Urinary bladder (tissue), 4 donors: ENCODE measurements around the gene HSPA12A. TPM values are rescaled to one million over a fixed set of nuclear protein-coding genes. Genes with fewer than 3 reads are reported as not detected.
A peak's percentile ranks its signal among the peaks of the same experiment; 100 is the strongest.

Source experiments
- DNase-seq: peaks from one replicate; pipeline ENCODE4 v3.0.0-alpha.2; 2015; ENCODE audit errors: extremely low spot score
- H3K27ac ChIP-seq: one replicate; pipeline ENCODE4 v1.5.1; 2013; ENCODE audit warnings: low read depth, mild to moderate bottlenecking, moderate library complexity
- H3K36me3 ChIP-seq: one replicate; pipeline ENCODE4 v1.6.1; 2013; ENCODE audit warnings: mild to moderate bottlenecking, moderate library complexity; ENCODE audit not compliant: insufficient read depth
- H3K4me1 ChIP-seq: one replicate; pipeline ENCODE4 v1.6.1; 2013; ENCODE audit warnings: mild to moderate bottlenecking, moderate library complexity; ENCODE audit not compliant: insufficient read depth
- H3K4me3 ChIP-seq: one replicate; pipeline ENCODE4 v1.5.1; 2013; ENCODE audit warnings: low read depth, low read length
- WGBS: extraction: QIAGEN DNeasy Blood & Tissue Kit; methylation state at CpG from one replicate; pipeline ENCODE4 v1.1.7; 2013; 5-methylcytosine and 5-hydroxymethylcytosine counted together
- polyA plus RNA-seq: library from polyadenylated mRNA; stranded (reverse); fragments of 200-250 nt; gene quantifications from one replicate; pipeline ENCODE4 v1.2.3, GENCODE V29; 2013
- total RNA-seq: library from RNA; depleted of rRNA; stranded (reverse); fragments of >200 nt; gene quantifications from one replicate; pipeline ENCODE4 v1.2.3, GENCODE V29; 2014
- donor health status: healthy with polysubstance abuse.
- donor health status: healthy.

Gene HSPA12A
- total and polyA plus RNA-seq, 2 donors = 9.1 to 24.4 TPM

- no peak overlapping the region for H3K4me3 ChIP-seq
- no peak for DNase-seq
- H3K36me3 ChIP-seq = no peaks in the 10 kb centered on the region
- 84% methylated on average over 8 of the region's 8 CpGs for WGBS
- H3K4me1 ChIP-seq = no peaks in the 10 kb centered on the region
- H3K27ac ChIP-seq = no peak overlapping the region
Observed at GRCh38 chr10:116777006-116777405, 34.6 kb upstream of the HSPA12A start.

DNA sequence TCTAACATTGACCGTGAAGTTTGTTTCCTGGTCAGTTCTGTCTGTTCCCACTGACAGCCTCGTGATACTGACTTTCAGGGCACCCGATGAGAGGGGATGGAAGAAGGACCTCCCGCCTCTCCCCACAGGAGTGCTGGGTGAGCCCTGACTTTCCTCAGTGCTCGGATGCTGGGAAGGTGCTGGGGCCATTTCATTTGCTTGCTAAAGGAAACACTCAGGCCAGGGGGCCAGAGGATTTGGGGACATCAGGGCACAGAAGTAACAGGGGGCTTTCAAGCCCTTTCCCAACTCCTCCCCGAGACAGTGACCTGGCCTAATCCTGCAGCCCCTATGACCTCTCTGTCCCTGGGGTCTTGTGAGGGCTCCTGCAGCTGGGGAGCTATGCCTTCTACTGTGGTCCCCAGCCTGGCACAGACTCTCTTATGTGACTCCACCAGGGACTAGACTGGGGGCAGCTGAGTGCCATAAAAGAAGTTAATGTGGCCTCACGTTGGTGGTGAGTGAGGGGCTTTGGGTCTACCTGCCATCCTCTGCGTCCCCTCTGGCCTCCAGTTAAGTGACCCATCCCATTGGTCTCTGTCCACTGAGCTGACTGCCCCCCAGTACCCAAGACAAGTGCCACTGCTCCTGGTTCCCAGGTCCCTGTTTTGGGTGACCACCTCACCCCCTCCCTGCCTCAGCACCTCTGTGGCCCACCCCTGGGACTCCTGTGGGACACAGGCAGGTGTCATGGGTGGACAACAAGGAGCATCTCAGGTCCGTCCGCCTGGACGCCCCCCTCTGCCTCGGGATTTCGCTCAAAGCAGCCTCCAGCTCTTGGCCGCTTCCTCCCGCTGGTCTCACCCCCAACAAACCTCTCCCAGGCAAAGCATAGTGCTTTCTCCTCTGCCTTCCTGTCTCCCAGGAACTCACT is 33.4 kb upstream of the HSPA12A start:
- Histone ChIP-seq H3K27ac (no peak overlapping the region), H3K4me1 (no peaks in the 10 kb centered on the region), H3K36me3 (no peaks in the 10 kb centered on the region), H3K4me3 (no peak overlapping the region)
- no peak for DNase-seq
- WGBS = 84% methylated on average over 15 of the region's 15 CpGs

DNA sequence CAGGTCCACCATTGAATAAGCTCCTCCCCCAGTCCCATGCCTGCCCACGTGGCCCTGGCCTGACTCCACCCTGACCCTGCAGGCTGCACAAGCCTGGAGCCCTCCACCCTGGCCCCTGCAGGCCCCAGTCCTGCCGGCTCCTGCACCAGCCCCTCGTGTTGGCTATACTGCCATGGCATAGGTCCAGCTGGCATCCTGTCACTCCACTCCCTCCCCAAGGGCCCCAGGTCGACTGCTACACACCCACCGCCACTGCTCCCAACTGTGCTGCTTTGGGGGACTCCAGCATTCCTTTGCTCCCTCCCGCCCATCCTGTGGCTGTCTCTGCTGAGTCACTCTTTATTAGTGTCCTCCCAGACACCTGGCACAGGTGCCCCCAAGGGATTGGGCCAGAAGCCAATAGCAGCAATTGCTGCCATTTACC is 32.4 kb upstream of the HSPA12A start:
- no peak for DNase-seq
- Histone ChIP-seq H3K4me3 (no peak overlapping the region), H3K4me1 (no peaks in the 10 kb centered on the region), H3K27ac (no peak overlapping the region), H3K36me3 (no peaks in the 10 kb centered on the region)
- WGBS = 43% methylated on average over 6 of the region's 6 CpGs

DNA sequence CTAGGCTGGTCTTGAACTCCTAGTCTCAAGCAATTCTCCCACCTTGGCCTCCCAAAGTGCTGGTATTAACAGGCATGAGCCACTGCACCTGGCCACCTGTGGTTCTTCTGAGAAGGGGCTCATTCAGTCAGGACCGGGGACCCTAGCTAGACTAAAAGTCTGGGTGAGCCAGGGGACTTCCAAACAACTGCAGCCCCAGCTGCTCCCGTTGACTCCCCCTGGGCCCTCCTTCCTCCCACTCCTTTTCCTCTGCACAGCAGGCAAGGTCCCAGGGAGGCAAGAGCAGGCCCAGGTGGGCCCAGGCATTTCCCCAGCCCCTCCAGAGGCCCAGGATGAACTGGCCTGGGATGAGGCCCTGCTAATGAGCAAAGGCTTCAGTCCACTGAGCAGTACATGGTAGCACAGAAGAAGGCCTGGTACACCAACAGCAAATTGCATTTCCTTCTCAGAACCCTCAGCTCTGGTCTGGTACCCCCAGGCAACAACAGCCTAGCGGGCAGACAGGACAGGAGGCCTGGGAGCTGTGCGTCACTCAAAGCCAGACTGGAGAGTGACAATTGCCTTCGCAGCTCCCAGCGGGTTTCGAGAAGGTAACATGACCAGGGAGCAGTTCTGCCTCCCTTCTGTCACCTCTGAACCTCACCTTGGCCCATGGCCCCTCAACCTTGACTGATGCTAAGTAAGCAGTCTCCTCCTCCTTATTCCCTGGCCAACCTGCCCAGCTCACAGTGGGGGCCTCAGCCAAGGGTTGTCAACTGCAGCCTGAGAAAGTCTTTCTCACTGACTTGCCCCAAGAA is 30.7 kb upstream of the HSPA12A start:
- no peak for DNase-seq
- H3K4me3 ChIP-seq = no peak overlapping the region
- H3K4me1 ChIP-seq = no peaks in the 10 kb centered on the region
- WGBS = 95% methylated on average over 7 of the region's 7 CpGs
- no peak overlapping the region for H3K27ac ChIP-seq
- H3K36me3 ChIP-seq = no peaks in the 10 kb centered on the region

DNA sequence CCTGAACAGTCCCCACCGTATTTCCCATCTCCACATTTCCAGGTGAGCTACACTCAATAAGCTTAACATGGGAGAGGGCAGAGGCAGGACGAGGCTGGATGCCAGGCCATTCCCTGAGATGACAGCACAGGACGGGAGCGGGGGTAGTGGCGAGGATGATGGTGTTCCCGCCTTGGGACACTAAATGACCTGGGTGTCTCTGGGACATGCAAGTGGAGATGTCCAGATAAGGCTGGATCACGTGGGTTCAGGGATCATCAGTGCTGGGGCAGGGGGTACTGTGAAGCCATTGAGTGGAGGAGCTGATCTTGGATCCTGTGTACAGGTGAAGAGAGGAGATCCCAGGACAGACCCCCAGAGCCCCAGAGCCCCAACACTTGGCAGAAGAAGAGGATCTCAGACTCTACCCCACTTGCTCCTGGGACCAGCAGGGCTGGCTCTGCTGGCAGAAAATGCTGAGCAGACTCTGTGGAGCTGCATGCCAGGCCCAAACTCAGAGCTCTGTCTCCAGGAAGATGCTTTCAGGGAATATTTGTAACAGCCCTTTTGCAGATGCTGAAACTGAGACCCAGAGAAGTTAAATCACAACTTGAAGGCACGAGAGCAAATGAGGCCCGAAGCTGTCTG is 29.7 kb upstream of the HSPA12A start:
- no peak overlapping the region for H3K27ac ChIP-seq
- DNase-seq = no peak

GRCh38 chr10:116771101-116771958 is 29.0 kb upstream of the HSPA12A start:
- no peak for DNase-seq
- Histone ChIP-seq H3K4me1 (no peaks in the 10 kb centered on the region), H3K36me3 (no peaks in the 10 kb centered on the region), H3K27ac (peak overlapping the region; percentile 68), H3K4me3 (no peak overlapping the region)
- 56% methylated on average over 18 of the region's 18 CpGs for WGBS

More for the DNA sequence above, 29.7 kb upstream of the HSPA12A start:
- Histone ChIP-seq H3K36me3 (no peaks in the 10 kb centered on the region), H3K4me1 (no peaks in the 10 kb centered on the region), H3K4me3 (no peak overlapping the region)
- WGBS = 88% methylated on average over 9 of the region's 9 CpGs

DNA sequence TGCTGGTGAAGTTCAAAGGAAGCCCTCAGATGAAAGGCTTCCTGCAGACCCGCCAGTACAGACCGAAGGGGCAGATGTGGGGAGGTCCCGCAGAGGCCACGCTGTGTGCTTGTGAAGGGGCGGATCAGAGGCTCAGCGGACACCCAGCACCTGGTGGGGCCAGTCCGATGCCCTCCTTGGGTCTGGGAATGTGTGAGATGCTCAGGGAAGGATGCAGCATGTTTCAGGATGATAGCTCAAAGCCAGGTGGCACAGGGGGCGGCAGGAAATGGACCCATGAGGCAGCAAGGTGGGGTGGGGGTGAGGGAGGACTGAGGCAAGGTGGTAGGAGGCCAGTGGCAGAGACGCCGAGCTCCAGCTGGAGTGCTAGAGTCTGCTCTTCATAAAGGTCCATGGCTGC is 27.9 kb upstream of the HSPA12A start:
- Histone ChIP-seq H3K4me3 (no peak overlapping the region), H3K4me1 (no peaks in the 10 kb centered on the region), H3K36me3 (no peaks in the 10 kb centered on the region), H3K27ac (no peak overlapping the region)
- no peak for DNase-seq
- 92% methylated on average over 10 of the region's 10 CpGs for WGBS

GRCh38 chr10:116769791-116770190 is 27.4 kb upstream of the HSPA12A start:
- DNase-seq = no peak
- 88% methylated on average over 8 of the region's 8 CpGs for WGBS
- no peak overlapping the region for H3K27ac ChIP-seq
- no peaks in the 10 kb centered on the region for H3K36me3 ChIP-seq
- H3K4me1 ChIP-seq = no peaks in the 10 kb centered on the region
- H3K4me3 ChIP-seq = no peak overlapping the region

- Histone ChIP-seq H3K4me1 (no peaks in the 10 kb centered on the region), H3K27ac (no peak overlapping the region), H3K4me3 (no peak overlapping the region), H3K36me3 (no peaks in the 10 kb centered on the region)
- DNase-seq = no peak
- 89% methylated on average over 7 of the region's 7 CpGs for WGBS
Observed at GRCh38 chr10:116769368-116769767, 27.0 kb upstream of the HSPA12A start.

DNA sequence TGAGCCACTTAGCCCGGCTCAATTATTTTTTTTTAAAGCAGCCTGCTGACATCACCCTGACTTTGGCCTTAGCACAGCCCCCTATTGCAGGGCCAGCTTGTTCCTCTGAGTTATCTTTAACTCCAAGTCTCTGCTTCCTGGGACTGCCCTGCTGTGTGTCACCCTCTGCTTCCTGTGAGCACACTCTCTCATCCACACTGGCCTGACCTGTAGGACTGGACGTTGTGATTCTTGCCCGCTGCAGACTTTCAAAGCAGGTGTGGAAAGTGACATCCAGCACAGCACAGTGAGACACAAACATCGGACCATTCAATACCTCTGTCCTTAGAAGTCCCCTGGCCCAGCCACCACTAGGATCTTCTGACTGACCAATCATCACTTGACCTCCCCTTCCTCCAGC is 26.4 kb upstream of the HSPA12A start:
- DNase-seq = no peak
- no peaks in the 10 kb centered on the region for H3K4me1 ChIP-seq
- no peak overlapping the region for H3K4me3 ChIP-seq
- no peak overlapping the region for H3K27ac ChIP-seq
- no peaks in the 10 kb centered on the region for H3K36me3 ChIP-seq
- 75% methylated on average over 4 of the region's 4 CpGs for WGBS

- Histone ChIP-seq H3K27ac (no peak overlapping the region), H3K4me1 (no peaks in the 10 kb centered on the region), H3K4me3 (no peak overlapping the region), H3K36me3 (no peaks in the 10 kb centered on the region)
- no peak for DNase-seq
- 39% methylated on average over 13 of the region's 13 CpGs for WGBS
Observed at GRCh38 chr10:116766837-116767634, 24.7 kb upstream of the HSPA12A start.

- WGBS = 82% methylated on average over 5 of the region's 5 CpGs
- H3K27ac ChIP-seq = no peak overlapping the region
- DNase-seq = no peak
Observed at GRCh38 chr10:116766241-116766827, 24.0 kb upstream of the HSPA12A start.

More at GRCh38 chr10:116766241-116766827, 24.0 kb upstream of the HSPA12A start:
- H3K36me3 ChIP-seq = no peaks in the 10 kb centered on the region
- H3K4me1 ChIP-seq = no peaks in the 10 kb centered on the region
- H3K4me3 ChIP-seq = no peak overlapping the region
